C4-2B (cell line): ENCODE results near the gene PEAR1.

Source experiments
- H3K27ac ChIP-seq: fragments of 450-650 bp; 2 replicates; pipeline ENCODE4 v1.5.1; 2017
- ZFX ChIP-seq: fragments of 450-650 bp; IDR thresholded peaks from 2 replicates; pipeline ENCODE4 v1.6.1; 2017
- TF ChIP-seq, protein P1 (sequence below): fragments of 450-650 bp; conservative IDR thresholded peaks from 2 replicates; pipeline ENCODE4 v1.5.1; 2017; ENCODE audit warnings: mild to moderate bottlenecking

PEAR1 gene

GRCh38 chr1:156893048-156893953 lies at the start of gene PEAR1:
Gene PEAR1 (plus strand): TSS chr1:156893718. CDS start chr1:156903927, 10,209 bp downstream.
- TF ChIP-seq, protein P1, sequence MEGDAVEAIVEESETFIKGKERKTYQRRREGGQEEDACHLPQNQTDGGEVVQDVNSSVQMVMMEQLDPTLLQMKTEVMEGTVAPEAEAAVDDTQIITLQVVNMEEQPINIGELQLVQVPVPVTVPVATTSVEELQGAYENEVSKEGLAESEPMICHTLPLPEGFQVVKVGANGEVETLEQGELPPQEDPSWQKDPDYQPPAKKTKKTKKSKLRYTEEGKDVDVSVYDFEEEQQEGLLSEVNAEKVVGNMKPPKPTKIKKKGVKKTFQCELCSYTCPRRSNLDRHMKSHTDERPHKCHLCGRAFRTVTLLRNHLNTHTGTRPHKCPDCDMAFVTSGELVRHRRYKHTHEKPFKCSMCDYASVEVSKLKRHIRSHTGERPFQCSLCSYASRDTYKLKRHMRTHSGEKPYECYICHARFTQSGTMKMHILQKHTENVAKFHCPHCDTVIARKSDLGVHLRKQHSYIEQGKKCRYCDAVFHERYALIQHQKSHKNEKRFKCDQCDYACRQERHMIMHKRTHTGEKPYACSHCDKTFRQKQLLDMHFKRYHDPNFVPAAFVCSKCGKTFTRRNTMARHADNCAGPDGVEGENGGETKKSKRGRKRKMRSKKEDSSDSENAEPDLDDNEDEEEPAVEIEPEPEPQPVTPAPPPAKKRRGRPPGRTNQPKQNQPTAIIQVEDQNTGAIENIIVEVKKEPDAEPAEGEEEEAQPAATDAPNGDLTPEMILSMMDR: no peak
- no peak for TF ChIP-seq ZFX
- H3K27ac ChIP-seq: no peak within 1 kb of the TSS

GRCh38 chr1:156844102-156844501 lies 49.4 kb upstream of the PEAR1 start:
- H3K27ac ChIP-seq: no peak overlapping the region
- TF ChIP-seq ZFX: no peak
- TF ChIP-seq, protein P1: no peak

GRCh38 chr1:156844638-156845037 lies 48.9 kb upstream of the PEAR1 start:
- H3K27ac ChIP-seq: no peak overlapping the region
- TF ChIP-seq, protein P1: no peak
- no peak for TF ChIP-seq ZFX

DNA sequence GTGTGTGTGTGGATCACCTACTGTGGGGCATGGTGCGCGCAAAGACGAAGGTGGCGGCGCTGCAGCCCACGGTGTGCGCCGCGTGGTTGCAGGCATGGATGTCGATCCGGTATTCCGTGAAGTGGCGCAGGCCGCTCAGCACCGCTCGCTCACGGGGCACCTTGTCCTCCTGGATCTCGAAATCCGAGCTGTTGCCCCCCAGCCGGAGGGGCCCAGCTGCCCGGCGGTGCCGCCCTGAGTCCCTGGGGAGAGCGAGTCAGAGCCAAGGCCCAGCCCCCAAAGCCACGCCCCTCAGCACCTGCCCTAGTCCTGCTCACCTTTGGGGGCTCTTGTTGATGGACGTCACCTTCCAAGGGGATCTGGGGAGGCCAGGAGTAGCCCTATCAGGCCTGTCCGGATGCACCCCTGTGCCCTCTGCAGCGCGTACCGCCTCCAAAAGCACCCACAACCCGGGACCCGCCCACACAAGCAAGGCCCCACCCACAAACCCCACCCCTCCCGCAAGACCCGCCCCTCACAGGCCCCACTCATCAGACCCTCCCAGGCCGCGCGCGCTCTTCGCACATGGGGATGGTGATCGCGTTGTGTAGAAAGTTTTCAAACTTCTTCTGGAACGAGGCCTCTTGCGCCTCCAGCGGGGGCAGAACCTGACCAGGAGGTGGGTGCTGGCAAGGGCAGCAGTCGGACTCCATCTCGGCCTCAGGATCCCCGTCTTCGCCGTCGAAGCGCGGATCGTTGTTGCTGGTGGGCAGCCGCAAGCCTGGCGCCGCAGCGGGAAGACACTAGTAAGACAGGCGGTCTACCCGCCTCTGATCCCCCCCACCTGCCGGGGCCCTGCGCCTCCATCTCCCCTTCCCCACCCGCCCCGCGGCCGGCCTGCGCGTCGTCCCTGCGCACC lies 48.2 kb upstream of the PEAR1 start:
- no peak overlapping the region for H3K27ac ChIP-seq
- TF ChIP-seq ZFX: no peak
- TF ChIP-seq, protein P1: no peak

DNA sequence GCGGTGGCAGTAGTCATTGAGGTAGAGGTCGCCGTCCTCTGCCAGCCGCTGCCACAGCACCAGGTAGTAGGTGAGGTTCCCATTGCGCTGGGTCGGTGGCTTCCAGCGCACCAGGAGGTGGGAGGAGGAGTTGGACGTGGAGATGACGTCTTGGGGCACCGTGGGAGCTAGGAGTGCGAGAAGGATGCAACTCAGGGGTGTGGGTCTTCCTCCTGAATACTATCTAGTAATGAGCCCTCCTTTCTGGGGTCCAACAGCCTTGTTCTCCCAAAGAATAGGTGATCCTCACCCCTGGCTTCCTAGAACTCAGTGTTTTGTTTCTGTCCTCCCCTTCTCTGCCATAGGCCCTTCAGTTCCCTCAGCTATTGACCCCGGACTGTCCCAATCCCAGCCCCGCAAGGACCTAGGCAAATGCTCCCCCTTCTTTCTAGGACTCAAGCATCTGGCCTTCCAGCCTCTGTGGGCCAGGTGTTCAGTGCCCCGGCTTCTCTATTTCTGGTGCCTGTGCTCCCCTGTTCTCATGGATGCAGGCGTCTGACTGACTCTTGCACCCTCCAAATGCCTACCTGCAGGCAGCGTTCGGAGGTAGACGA lies 47.5 kb upstream of the PEAR1 start:
- H3K27ac ChIP-seq: no peak overlapping the region
- TF ChIP-seq, protein P1: no peak
- TF ChIP-seq ZFX: no peak

- H3K27ac ChIP-seq: no peak overlapping the region
Observed at GRCh38 chr1:156846643-156847042, 46.9 kb upstream of the PEAR1 start.

More at GRCh38 chr1:156846643-156847042, 46.9 kb upstream of the PEAR1 start:
- TF ChIP-seq, protein P1: no peak
- TF ChIP-seq ZFX: no peak
